ENCODE measurements around the gene PABPN1.

DNA sequence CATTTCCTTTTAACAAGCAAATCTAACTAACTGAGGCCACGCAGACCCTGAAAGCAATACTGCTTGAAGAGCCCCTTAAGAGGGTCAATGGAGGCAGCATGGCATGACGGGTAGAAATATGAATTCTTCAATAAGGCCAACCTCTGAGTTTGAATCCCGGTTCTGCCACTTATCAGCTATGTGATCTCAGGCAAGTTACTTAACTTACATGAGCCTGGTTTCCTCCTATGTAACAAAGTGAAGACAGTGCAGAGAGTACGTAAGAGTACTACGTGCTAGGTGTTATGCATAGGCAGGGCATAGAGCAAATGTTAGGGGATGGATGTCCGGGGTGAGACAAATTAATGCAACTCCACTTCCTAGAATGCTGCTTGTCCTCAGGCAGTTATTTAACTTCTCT lies 40.0 kb upstream of the PABPN1 start:
- TF ChIP-seq TEAD4 (IDR thresholded peaks at IDR 0.05) (no peak), RAD21 (IDR thresholded peaks at IDR 0.05; ENCODE audit: low read depth) (no peak), EGR1 (IDR thresholded peaks at IDR 0.05) (no peak), NFIC (IDR thresholded peaks at IDR 0.05) (no peak), EP300 (IDR thresholded peaks at IDR 0.05; ENCODE audit: borderline replicate concordance) (no peak), CEBPB (IDR thresholded peaks at IDR 0.05) (no peak), TAF1 (IDR thresholded peaks at IDR 0.05; ENCODE audit: low read depth) (no peak), REST (IDR thresholded peaks at IDR 0.05; ENCODE audit: low read depth) (no peak), TCF12 (IDR thresholded peaks at IDR 0.05; ENCODE audit: low read depth) (no peak), YY1 (IDR thresholded peaks at IDR 0.05; ENCODE audit: low read depth) (no peak)

All from Ishikawa (cell line).